Measurements from ENCODE around the gene BICC1.

The BICC1 gene

GRCh38 chr10:58820861-58821751 lies 308.4 kb downstream of the BICC1 start:
- DNase-seq (ENCODE audit: low spot score), result peak; percentile 17
- FAIRE-seq, result no peak

GRCh38 chr10:58821752-58822056 lies 309.0 kb downstream of the BICC1 start:
- no peak for DNase-seq (ENCODE audit: low spot score)
- no peak for FAIRE-seq

GRCh38 chr10:58823983-58824382 lies 311.3 kb downstream of the BICC1 start:
- no peak for FAIRE-seq

GRCh38 chr10:58824396-58824795 lies 311.7 kb downstream of the BICC1 start:
- DNase-seq (ENCODE audit: low spot score), result no peak
- peak; percentile 79 for FAIRE-seq

More at GRCh38 chr10:58823983-58824382, 311.3 kb downstream of the BICC1 start:
- DNase-seq (ENCODE audit: low spot score), result no peak

GRCh38 chr10:58826694-58827093 lies 314.0 kb downstream of the BICC1 start:
- no peak for FAIRE-seq
- no peak for DNase-seq (ENCODE audit: low spot score)

- no peak for DNase-seq (ENCODE audit: low spot score)
Measured at GRCh38 chr10:58827381-58827780, 314.7 kb downstream of the BICC1 start.

GRCh38 chr10:58829839-58830238 lies 317.2 kb downstream of the BICC1 start:
- FAIRE-seq, result no peak
- DNase-seq (ENCODE audit: low spot score), result no peak

More at GRCh38 chr10:58827381-58827780, 314.7 kb downstream of the BICC1 start:
- FAIRE-seq, result no peak

GRCh38 chr10:58830697-58831096 lies 318.0 kb downstream of the BICC1 start:
- FAIRE-seq (peak; percentile 70), DNase-seq (ENCODE audit: low spot score) (no peak)

GRCh38 chr10:58833771-58834561 lies 321.3 kb downstream of the BICC1 start:
- no peak for DNase-seq (ENCODE audit: low spot score)
- no peak for FAIRE-seq

GRCh38 chr10:58836176-58836700 lies 323.6 kb downstream of the BICC1 start:
- no peak for DNase-seq (ENCODE audit: low spot score)
- no peak for FAIRE-seq

- FAIRE-seq (no peak), DNase-seq (ENCODE audit: low spot score) (no peak)
Measured at GRCh38 chr10:58836991-58837575, 324.4 kb downstream of the BICC1 start.

GRCh38 chr10:58837826-58838225 lies 325.2 kb downstream of the BICC1 start:
- no peak for FAIRE-seq
- no peak for DNase-seq (ENCODE audit: low spot score)

- FAIRE-seq, result no peak
- no peak for DNase-seq (ENCODE audit: low spot score)
Measured at GRCh38 chr10:58838561-58839208, 326.0 kb downstream of the BICC1 start.

- FAIRE-seq (no peak), DNase-seq (ENCODE audit: low spot score) (no peak)
Measured at GRCh38 chr10:58839771-58840170, 327.1 kb downstream of the BICC1 start.

- DNase-seq (ENCODE audit: low spot score) (no peak), FAIRE-seq (peak; percentile 44)
Measured at GRCh38 chr10:58840840-58841435, 328.3 kb downstream of the BICC1 start.

GRCh38 chr10:58842860-58843376 lies 330.2 kb downstream of the BICC1 start:
- no peak for DNase-seq (ENCODE audit: low spot score)

GRCh38 chr10:58843760-58844159 lies 331.1 kb downstream of the BICC1 start:
- FAIRE-seq (no peak), DNase-seq (ENCODE audit: low spot score) (no peak)

More at GRCh38 chr10:58842860-58843376, 330.2 kb downstream of the BICC1 start:
- FAIRE-seq, result no peak

- DNase-seq (ENCODE audit: low spot score) (no peak), FAIRE-seq (no peak)
Measured at GRCh38 chr10:58844680-58845079, 332.0 kb downstream of the BICC1 start.

GRCh38 chr10:58846856-58847255 lies 334.2 kb downstream of the BICC1 start:
- DNase-seq (ENCODE audit: low spot score), result no peak
- peak; percentile 77 for FAIRE-seq

- FAIRE-seq, result peak; percentile 42
- DNase-seq (ENCODE audit: low spot score), result no peak
Measured at GRCh38 chr10:58851606-58852005, 338.9 kb downstream of the BICC1 start.

GRCh38 chr10:58853668-58854067 lies 341.0 kb downstream of the BICC1 start:
- FAIRE-seq, result no peak
- DNase-seq (ENCODE audit: low spot score), result no peak

All from urothelium cell line (cell line).